ENCODE measurements around the gene SCARF2.
"Not testable (repeated sequence)": the region's sequence is repeated elsewhere in the genome, so short reads cannot be mapped to it uniquely, and the experiment has no call there.

The SCARF2 gene

DNA sequence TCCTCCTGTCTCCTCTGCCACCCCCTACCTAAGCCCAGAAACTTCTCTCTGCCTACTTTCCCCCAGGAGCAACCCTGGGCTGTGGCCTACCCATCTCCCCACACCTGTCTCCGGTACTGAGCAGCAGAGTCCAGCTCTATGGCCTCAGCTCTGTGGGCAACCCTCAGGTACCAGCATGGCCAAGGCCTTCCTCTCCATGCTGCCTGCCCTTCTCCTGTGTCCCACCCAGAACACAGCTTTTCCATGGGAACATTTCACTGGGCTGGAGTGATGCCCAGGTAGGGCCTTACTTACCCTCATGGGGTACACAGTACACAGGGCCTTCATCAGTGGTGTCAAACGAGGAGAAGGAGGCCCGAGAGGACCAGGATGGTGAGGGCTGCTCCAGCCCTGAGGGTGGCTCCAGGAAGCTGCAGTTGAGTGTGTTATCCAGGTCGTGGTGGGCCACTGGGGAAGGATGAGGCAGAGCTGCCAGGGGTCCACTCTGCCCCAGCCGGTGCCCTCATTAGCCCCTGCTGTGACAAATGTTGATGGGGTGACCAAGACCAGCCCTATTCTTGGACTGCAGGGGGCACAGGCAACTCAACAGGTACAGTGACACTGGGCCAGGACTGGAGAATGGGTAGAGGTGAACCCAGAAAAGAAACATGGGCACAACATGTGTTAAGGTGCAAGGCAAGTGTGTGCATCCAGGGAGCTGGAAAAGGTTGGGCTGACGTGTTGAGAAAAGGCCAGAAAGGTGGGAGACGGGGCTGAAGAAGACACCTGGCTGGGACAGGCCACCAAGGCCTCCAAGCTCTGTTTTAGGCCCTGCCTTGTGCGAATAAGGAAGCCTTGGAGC, 10.3 kb downstream of the SCARF2 start:
- DNase-seq, result no peak

- DNase-seq, result no peak
These were observed 11.4 kb downstream of the SCARF2 start for GRCh38 chr22:20426259-20426615.

DNA sequence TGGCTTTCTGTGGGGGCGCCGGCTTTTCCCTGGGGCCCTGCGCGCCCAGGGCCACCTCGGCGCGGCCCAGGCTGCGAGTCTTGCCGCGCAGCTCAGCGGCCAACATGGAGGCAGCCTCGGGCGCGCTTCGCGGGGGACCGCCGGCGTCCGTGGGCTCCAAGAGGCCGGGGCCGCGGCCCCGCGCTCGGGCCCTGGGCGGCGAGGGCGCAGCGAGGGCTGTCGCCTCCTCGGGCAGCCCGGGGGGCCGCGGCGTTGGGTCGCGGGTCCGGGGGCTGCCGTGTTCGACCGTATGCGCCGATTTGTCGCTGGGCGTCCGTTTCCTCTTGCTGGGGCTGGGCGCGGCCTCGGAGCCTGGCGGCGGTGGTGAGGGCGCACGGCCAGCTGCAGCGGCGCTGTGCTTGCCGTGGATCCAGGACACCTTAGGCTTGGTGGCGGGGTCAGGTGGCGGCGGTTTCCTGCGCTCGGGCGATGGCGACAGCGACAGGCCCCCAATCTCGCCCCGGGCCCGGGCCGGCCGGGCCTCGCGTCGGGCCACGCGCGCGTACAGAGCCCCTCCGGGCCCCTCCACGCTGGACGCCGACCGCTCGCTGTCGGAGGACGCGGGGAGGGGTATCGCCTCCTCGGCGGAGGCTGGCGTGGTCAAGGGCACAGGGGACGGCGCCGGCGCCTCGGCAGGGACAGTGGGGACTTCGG, 11.9 kb downstream of the SCARF2 start:
- no peak for DNase-seq

- no peak for DNase-seq
These were observed 12.6 kb downstream of the SCARF2 start for GRCh38 chr22:20424932-20425565.

GRCh38 chr22:20424568-20424931, 13.1 kb downstream of the SCARF2 start:
- DNase-seq, result no peak

- no peak for DNase-seq
These were observed 13.6 kb downstream of the SCARF2 start for GRCh38 chr22:20423906-20424551.

DNA sequence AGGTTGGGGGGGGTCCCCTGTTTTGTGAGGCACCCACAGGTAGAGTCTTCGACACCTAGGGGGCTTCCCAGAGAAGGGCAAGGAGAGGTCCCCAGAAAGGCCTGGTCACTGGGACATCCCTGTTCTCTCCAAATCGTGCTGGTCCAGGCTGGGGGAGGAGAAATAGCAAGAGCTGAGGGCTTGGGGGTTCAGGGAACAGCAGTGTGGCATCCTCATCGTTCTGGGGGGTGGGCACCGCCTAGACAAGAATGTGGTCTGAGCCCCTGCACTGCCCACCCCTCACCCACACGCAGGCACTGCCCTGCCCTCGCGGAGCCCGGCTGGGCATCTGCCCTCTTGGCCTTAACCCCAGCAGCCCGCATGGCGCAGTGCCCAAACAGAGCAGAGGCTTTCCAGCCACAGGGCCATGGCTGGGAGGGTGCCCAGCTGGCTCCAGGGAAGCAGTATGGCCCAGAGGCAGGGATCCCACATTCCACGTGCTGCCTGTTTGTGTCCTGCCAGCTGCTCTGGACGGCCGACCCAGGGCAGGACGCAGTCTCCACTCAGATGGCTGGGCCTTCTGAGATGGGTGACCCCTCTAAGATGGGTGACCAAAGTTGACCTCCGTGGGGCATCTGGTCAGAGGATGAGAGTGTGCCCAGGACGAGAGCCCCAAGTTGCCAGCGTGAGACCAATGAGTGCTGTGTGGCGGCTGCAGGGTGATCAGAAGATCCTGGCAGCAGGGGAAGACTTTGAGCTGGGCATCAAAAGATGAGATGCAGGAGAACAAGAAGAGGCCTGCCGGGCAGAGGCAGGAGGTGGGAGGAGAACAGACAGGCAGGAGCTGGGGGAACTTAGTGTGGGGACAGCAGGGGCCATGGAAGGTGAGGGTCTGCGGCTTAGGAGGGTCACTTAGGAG, 14.4 kb downstream of the SCARF2 start:
- no peak for DNase-seq

DNA sequence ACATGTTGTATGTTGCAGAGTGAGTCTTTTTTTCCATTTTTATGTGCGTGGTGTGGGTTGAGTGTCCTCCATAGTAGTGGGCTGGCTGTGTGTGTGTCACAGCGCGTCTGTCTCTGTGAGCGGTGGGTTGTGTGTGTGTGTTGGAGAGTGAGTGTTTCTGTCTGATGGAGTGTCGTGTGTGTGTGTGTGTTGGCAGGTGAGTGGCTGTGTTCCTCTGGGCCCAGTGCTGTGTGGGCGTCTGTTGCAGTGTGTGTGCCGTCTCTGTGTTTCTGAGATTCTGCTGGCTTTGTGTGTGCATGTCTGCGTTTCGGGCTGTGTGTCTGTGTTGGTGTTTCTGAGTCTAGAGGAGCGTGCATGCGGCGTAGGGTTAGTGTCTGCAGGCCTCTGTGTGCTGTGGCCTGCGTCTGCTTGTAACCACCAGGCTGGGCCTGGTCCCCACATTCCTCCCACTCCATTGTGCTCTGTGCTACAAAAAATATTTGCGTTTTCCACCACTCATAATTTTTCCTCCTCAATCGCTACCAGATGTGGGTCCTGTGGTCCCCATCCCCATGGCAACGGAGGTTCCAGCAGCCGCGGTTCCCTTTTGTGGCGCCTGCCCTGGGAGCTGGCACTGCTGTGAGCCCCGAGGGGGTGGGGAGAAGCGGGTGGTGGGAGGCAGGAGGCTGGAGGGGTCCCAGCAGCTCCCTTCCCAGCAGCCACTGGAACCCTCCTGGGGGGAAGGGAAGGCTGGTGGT, 15.2 kb downstream of the SCARF2 start:
- no peak for DNase-seq

GRCh38 chr22:20421507-20421874, 16.1 kb downstream of the SCARF2 start:
- DNase-seq, result no peak

DNA sequence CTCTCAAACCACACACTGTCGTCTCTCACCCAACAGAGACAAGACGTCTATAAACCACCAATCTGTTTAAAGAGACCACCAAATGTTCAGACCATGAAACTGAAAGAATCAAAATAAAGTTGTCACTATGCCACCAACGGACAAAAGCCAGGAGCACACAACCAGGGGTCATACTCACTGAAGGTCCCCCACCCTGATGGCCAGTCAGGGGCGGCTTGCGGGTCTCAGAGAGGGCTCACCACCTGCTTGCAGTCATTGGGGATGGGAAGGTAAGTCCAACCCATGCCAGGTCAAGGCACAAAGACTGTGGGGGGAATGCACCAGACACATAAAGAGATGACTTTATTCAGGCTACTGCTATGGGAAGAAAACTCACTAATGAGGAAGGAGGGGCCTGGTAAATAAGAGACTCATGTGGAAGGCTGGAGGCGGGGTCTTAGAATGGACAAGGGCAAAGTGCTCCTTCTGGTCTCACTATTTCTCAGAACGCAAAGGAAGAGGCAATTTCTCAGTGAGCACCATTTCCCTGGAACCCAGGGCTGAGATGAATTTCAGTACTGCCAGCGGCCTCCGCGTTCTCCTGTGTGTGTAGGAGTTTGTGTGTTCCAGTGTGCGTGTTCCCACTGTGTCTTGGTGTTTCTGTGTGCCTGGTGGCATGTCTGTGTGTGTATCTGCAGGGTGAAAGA, 17.3 kb downstream of the SCARF2 start:
- no peak for DNase-seq

GRCh38 chr22:20419664-20419951, 18.0 kb downstream of the SCARF2 start:
- DNase-seq, result no peak

GRCh38 chr22:20418211-20418788, 19.3 kb downstream of the SCARF2 start:
- DNase-seq, result peak in 1 of 2 experiments; percentile 63

GRCh38 chr22:20415699-20416098, 21.9 kb downstream of the SCARF2 start:
- DNase-seq, result not testable (repeated sequence)

GRCh38 chr22:20415241-20415640, 22.4 kb downstream of the SCARF2 start:
- not testable (repeated sequence) for DNase-seq

DNA sequence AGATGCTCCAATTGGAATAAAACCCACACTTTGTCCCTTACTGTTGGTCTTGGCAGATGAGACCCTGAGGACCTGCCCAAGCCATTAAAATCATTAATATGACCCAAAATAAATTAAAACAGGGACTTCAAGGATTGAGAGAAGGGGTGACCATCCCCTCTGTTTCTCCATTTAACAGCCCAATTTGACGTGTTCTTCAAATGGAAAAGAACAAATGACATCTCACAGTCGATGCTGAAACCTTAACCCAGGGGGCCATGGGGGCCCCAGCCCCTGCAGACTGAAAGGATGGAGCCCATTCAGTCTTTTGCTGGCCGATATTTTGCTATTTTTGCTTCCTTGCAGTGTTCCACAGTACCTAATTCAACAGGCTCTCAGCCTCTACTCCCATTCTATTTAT, 23.2 kb downstream of the SCARF2 start:
- DNase-seq, result no peak

- DNase-seq, result no peak
These were observed 23.6 kb downstream of the SCARF2 start for GRCh38 chr22:20414059-20414440.

DNA sequence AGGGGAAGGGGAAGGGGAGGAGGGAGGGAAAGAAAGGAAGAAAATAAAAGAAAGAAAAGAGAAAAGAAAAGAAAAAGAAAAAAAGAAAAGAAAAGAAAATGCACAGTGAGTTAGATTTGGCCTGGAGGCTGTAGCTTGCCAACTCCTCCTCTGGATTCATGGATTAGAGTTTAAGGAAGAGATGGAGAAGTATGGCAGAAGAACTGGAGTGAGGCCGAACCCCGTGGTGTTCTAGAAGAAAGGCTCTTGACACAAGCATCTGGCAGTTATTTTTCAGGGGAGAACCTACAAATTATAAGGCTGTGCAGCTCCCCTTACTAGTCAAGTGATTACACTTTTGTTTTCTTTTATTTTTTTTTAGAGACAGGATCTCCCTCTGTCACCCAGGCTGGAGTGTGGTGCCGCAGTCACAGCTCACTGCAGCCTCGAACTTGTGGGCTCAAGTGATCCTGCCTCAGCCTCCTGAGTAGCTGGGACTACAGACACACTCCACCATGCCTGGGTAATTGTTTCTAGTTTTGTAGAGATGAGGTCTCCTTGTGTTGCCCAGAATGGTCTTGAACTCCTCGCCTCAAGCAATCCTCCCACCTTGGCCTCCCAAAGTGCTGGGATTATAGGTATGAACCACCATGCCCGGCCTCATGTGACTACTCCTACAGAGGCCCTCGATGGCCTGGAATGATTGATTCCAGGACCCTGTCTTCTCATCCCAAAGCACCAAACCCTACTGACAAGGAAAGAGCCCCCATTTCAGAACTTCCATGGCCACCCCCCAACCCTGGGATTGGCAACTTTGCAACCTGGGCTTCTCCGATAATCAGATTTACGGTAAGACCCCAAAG, 24.2 kb downstream of the SCARF2 start:
- no peak for DNase-seq

DNA sequence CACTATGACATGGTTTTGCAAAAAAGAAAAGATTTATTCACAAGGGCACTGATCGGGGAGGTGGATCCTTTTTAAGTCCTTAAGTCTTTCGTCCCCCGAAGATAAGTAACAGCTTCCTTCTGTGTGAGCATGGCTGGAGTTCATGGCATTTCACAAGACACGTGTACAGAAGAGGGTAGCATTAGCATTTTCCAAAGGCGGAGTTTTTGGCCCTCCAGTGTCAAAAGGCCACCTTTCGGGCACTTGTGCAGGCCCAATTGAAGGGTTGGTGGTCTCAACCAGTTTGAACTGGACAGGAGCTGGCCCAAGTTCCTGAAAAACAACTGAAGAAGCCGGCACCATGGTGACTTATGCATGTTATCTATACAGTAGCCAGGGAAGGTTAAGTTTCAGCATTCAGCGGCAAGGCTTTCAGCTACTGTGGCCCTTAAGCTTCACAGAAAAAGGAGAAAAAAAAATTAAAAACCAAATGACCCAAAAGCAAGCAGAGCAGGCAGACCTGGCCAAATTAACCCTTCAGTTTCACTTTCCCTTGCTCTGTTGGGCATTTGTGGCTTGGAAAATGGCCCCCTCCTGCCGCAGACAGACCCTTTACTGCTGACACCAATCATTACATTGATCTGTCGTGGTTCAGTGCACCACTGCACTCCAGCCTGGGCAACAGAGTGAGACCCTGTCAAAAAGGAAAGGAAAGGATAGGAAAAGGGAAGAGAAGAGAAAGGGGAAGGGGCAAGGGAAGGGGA, 25.0 kb downstream of the SCARF2 start:
- DNase-seq, result no peak

- not testable (repeated sequence) for DNase-seq
These were observed 28.2 kb downstream of the SCARF2 start for GRCh38 chr22:20409385-20409784.
